ENCODE measurements around the gene AMN.

GRCh38 chr14:102878970-102879460, 43.4 kb upstream of the AMN start:
- TF ChIP-seq, protein P1, sequence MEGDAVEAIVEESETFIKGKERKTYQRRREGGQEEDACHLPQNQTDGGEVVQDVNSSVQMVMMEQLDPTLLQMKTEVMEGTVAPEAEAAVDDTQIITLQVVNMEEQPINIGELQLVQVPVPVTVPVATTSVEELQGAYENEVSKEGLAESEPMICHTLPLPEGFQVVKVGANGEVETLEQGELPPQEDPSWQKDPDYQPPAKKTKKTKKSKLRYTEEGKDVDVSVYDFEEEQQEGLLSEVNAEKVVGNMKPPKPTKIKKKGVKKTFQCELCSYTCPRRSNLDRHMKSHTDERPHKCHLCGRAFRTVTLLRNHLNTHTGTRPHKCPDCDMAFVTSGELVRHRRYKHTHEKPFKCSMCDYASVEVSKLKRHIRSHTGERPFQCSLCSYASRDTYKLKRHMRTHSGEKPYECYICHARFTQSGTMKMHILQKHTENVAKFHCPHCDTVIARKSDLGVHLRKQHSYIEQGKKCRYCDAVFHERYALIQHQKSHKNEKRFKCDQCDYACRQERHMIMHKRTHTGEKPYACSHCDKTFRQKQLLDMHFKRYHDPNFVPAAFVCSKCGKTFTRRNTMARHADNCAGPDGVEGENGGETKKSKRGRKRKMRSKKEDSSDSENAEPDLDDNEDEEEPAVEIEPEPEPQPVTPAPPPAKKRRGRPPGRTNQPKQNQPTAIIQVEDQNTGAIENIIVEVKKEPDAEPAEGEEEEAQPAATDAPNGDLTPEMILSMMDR (conservative IDR thresholded peaks at IDR 0.05), result no peak
- TF ChIP-seq ZFX (IDR thresholded peaks at IDR 0.05), result no peak

All from C4-2B (cell line).